Astrocyte of the spinal cord (primary cell): ENCODE measurements around the gene GP1BA.

Experiments used
- DNase-seq: peaks from one replicate; pipeline ENCODE4 v3.0.0; 2011; ENCODE audit warnings: low read depth, low spot score
- H3K4me3 ChIP-seq: 2 replicates; pipeline ENCODE4 v1.5.1; 2011; ENCODE audit warnings: low read depth, mild to moderate bottlenecking, low read length, moderate library complexity
- CTCF ChIP-seq: IDR thresholded peaks from 2 replicates; pipeline ENCODE4 v1.5.1; 2012; ENCODE audit warnings: low read depth, mild to moderate bottlenecking, low read length, inconsistent platforms
- in situ Hi-C: cut with HindIII; loops from 2 replicates; pipeline ENCODE4 v1.10.0; 2017; ENCODE audit warnings: low sequenced_read_pairs

The GP1BA gene

GRCh38 chr17:4939546-4939795 is 7.4 kb downstream of the GP1BA start:
- DNase-seq = no peak
- TF ChIP-seq CTCF = no peak

GRCh38 chr17:4939796-4940554 is 7.9 kb downstream of the GP1BA start, which contains the start of the genes RNF167 and SLC25A11:
Gene RNF167, plus strand, starts transcription at chr17:4940268. Its CDS starts 642 bp downstream, at chr17:4940910.
Gene SLC25A11, minus strand, starts transcription at chr17:4940046. Its CDS starts 136 bp downstream, at chr17:4939910.
- peak within 1 kb of the TSS; percentile 97 for H3K4me3 ChIP-seq
- TF ChIP-seq CTCF = no peak
- peak; percentile 100 for DNase-seq

More at GRCh38 chr17:4939546-4939795, 7.4 kb downstream of the GP1BA start:
- H3K4me3 ChIP-seq = peak overlapping the region; percentile 97
- in situ Hi-C loops = no loop called here

GRCh38 chr17:4940555-4941318 is 8.7 kb downstream of the GP1BA start:
- no peak for DNase-seq
- H3K4me3 ChIP-seq = peak overlapping the region; percentile 97
- TF ChIP-seq CTCF = no peak
- in situ Hi-C loops = no loop called here

More at GRCh38 chr17:4939796-4940554, 7.9 kb downstream of the GP1BA start, which contains the start of the genes RNF167 and SLC25A11:
- in situ Hi-C loops = no loop called here

- in situ Hi-C loops = no loop called here
- no peak for TF ChIP-seq CTCF
- peak overlapping the region; percentile 97 for H3K4me3 ChIP-seq
- no peak for DNase-seq
Measured at GRCh38 chr17:4941319-4941610, 9.2 kb downstream of the GP1BA start.

GRCh38 chr17:4942760-4943508 is 10.9 kb downstream of the GP1BA start:
- H3K4me3 ChIP-seq = no peak overlapping the region
- no peak for DNase-seq
- in situ Hi-C loops = no loop called here
- TF ChIP-seq CTCF = no peak

GRCh38 chr17:4944163-4944553 is 12.1 kb downstream of the GP1BA start:
- no peak for DNase-seq
- no peak for TF ChIP-seq CTCF
- in situ Hi-C loops = no loop called here
- no peak overlapping the region for H3K4me3 ChIP-seq
